WTC11 (cell line): ENCODE results near the gene HS3ST1. TPM values are rescaled to one million over a fixed set of nuclear protein-coding genes. Genes with fewer than 3 reads are reported as not detected.

ENCODE experiments used
- ATAC-seq: fragments of 200-7000 bp; cut with Tn5 transposase; 2 replicates; pipeline ENCODE4 v1.10.0; 2021; ENCODE audit warnings: mild to moderate bottlenecking, moderate library complexity
- CTCF ChIA-PET: fragments of 300-600 bp; sonication (Branson Sonifier 250); formaldehyde crosslinking; loops from one replicate; lab custom pipeline; 2021; ENCODE audit warnings: antibody characterized with exemption; lab: Charles Lee
- POLR2A ChIA-PET: fragments of 350-600 bp; sonication (Branson Sonifier 250); formaldehyde crosslinking; loops from one replicate; lab custom pipeline; 2021; ENCODE audit warnings: antibody characterized with exemption; lab: Charles Lee
- DNase-seq: peaks from one replicate; pipeline ENCODE4 v3.0.0; 2021; ENCODE audit warnings: low spot score
- H3K27ac Mint-ChIP-seq: 2 replicates; pipeline ENCODE4 v1.8.0; 2021; ENCODE audit warnings: mixed read lengths
- H3K27me3 Mint-ChIP-seq: 2 replicates; pipeline ENCODE4 v1.8.0; 2021; ENCODE audit warnings: low read depth, mild to moderate bottlenecking, moderate library complexity, mixed read lengths
- H3K36me3 Mint-ChIP-seq: 2 replicates; pipeline ENCODE4 v1.8.0; 2021; ENCODE audit warnings: mixed read lengths
- H3K4me1 Mint-ChIP-seq: 2 replicates; pipeline ENCODE4 v1.8.0; 2022; ENCODE audit warnings: mixed read lengths
- H3K4me3 Mint-ChIP-seq: 2 replicates; pipeline ENCODE4 v1.8.0; 2021; ENCODE audit warnings: mild to moderate bottlenecking, moderate library complexity, mixed read lengths
- H3K9me3 Mint-ChIP-seq: 2 replicates; pipeline ENCODE4 v1.8.0; 2021; ENCODE audit warnings: mixed read lengths
- AFF4 ChIP-seq: sonication (generic); formaldehyde crosslinking; IDR thresholded peaks from 2 replicates; pipeline ENCODE4 v1.8.1; 2023; ENCODE audit warnings: mild to moderate bottlenecking, missing genetic modification reagents, borderline replicate concordance
- AR ChIP-seq: fragments of 250-450 bp; sonication (Bioruptor Pico); IDR thresholded peaks from 2 replicates; pipeline ENCODE4 v1.9.0; 2021; ENCODE audit warnings: mild to moderate bottlenecking
- ARID4B ChIP-seq: sonication (generic); formaldehyde crosslinking; IDR thresholded peaks from 2 replicates; pipeline ENCODE4 v1.8.0; 2023; ENCODE audit warnings: missing genetic modification reagents, mild to moderate bottlenecking, borderline replicate concordance
- ATF1 ChIP-seq: sonication (generic); formaldehyde crosslinking; IDR thresholded peaks from 2 replicates; pipeline ENCODE4 v1.8.1; 2023; ENCODE audit warnings: mild to moderate bottlenecking, moderate library complexity, missing genetic modification reagents
- CTCF ChIP-seq: fragments of 200-600 bp; IDR thresholded peaks from 2 replicates; pipeline ENCODE4 v1.8.0; 2022; ENCODE audit warnings: antibody characterized with exemption
- ELF4 ChIP-seq: sonication (generic); formaldehyde crosslinking; IDR thresholded peaks from 2 replicates; pipeline ENCODE4 v1.8.1; 2022; ENCODE audit warnings: low read depth, mild to moderate bottlenecking, moderate library complexity, missing genetic modification reagents
- ETV6 ChIP-seq: sonication (generic); formaldehyde crosslinking; IDR thresholded peaks from 2 replicates; pipeline ENCODE4 v1.8.1; 2022; ENCODE audit warnings: mild to moderate bottlenecking, missing genetic modification reagents
- HMGA2 ChIP-seq: fragments of 250-450 bp; sonication (Bioruptor Pico); IDR thresholded peaks from 2 replicates; pipeline ENCODE4 v1.4.0; 2021; ENCODE audit warnings: mild to moderate bottlenecking, moderate library complexity
- IRF1 ChIP-seq: sonication (generic); formaldehyde crosslinking; IDR thresholded peaks from 2 replicates; pipeline ENCODE4 v1.8.0; 2023; ENCODE audit warnings: missing genetic modification reagents
- IRF2 ChIP-seq: sonication (generic); formaldehyde crosslinking; IDR thresholded peaks from 2 replicates; pipeline ENCODE4 v1.8.0; 2022; ENCODE audit warnings: low read depth, missing genetic modification reagents, borderline replicate concordance
- MAX ChIP-seq: sonication (generic); formaldehyde crosslinking; IDR thresholded peaks from 2 replicates; pipeline ENCODE4 v1.8.0; 2022; ENCODE audit warnings: mild to moderate bottlenecking, missing genetic modification reagents
- NFYB ChIP-seq: sonication (generic); formaldehyde crosslinking; conservative IDR thresholded peaks from 2 replicates; pipeline ENCODE4 v1.8.0; 2022; ENCODE audit warnings: low read depth, missing genetic modification reagents
- NR2C2 ChIP-seq: sonication (generic); formaldehyde crosslinking; IDR thresholded peaks from 2 replicates; pipeline ENCODE4 v1.8.0; 2022; ENCODE audit warnings: mild to moderate bottlenecking, missing genetic modification reagents
- OVOL2 ChIP-seq: fragments of 250-450 bp; sonication (Bioruptor Pico); IDR thresholded peaks from 2 replicates; pipeline ENCODE4 v1.9.0; 2021; ENCODE audit warnings: mild to moderate bottlenecking, borderline replicate concordance
- SMAD3 ChIP-seq: sonication (generic); formaldehyde crosslinking; IDR thresholded peaks from 2 replicates; pipeline ENCODE4 v1.8.0; 2022; ENCODE audit warnings: missing genetic modification reagents, mild to moderate bottlenecking, borderline replicate concordance
- USF2 ChIP-seq: sonication (generic); formaldehyde crosslinking; IDR thresholded peaks from 2 replicates; pipeline ENCODE4 v1.8.1; 2023; ENCODE audit warnings: mild to moderate bottlenecking, missing genetic modification reagents, moderate library complexity
- ZNF263 ChIP-seq: sonication (generic); formaldehyde crosslinking; IDR thresholded peaks from 2 replicates; pipeline ENCODE4 v1.8.1; 2022; ENCODE audit warnings: low read depth, mild to moderate bottlenecking, moderate library complexity, missing genetic modification reagents
- ZNF317 ChIP-seq: sonication (generic); formaldehyde crosslinking; IDR thresholded peaks from 2 replicates; pipeline ENCODE4 v1.8.1; 2023; ENCODE audit warnings: low read depth, mild to moderate bottlenecking, moderate library complexity, missing genetic modification reagents, borderline replicate concordance
- ZNF671 ChIP-seq: fragments of 250-450 bp; sonication (Bioruptor Pico); IDR thresholded peaks from 2 replicates; pipeline ENCODE4 v1.8.0; 2021; ENCODE audit warnings: mild to moderate bottlenecking
- total RNA-seq: library from RNA; stranded (reverse); gene quantifications from 3 replicates; pipeline ENCODE4 v1.2.3, GENCODE V29; 2021

The HS3ST1 gene
- total RNA-seq, 1 experiment from 2014 or later = 0.52 TPM

GRCh38 chr4:11376146-11376545 is 52.5 kb downstream of the HS3ST1 start:
- CTCF ChIA-PET = no interaction called here
- DNase-seq = no peak
- no peak overlapping the region for H3K27ac Mint-ChIP-seq
- no peak for ATAC-seq
- 0 out of 2 replicates have a peak, but pooled peaks cover 2% of the 10 kb centered on the region for H3K27me3 Mint-ChIP-seq
- TF ChIP-seq SMAD3 (CRISPR knock-in tag) (no peak), IRF1 (CRISPR knock-in tag) (no peak), ATF1 (no peak), CTCF (no peak), ETV6 (CRISPR knock-in tag) (no peak), IRF2 (no peak), MAX (CRISPR knock-in tag) (no peak)
- H3K9me3 Mint-ChIP-seq = peaks cover 41% of the 10 kb centered on the region
- no peaks in the 10 kb centered on the region for H3K4me1 Mint-ChIP-seq
- POLR2A ChIA-PET = no interaction called here
- peaks cover 16% of the 10 kb centered on the region for H3K36me3 Mint-ChIP-seq
- no peak overlapping the region for H3K4me3 Mint-ChIP-seq

- Mint-ChIP-seq H3K36me3 (peaks cover 28% of the 10 kb centered on the region), H3K27ac (no peak overlapping the region), H3K9me3 (peaks cover 38% of the 10 kb centered on the region), H3K27me3 (peaks cover 8% of the 10 kb centered on the region; the same call in 1 of the 2 replicates), H3K4me3 (no peak overlapping the region), H3K4me1 (no peaks in the 10 kb centered on the region)
- ATAC-seq (no peak), DNase-seq (no peak)
- CTCF ChIA-PET = no interaction called here
- POLR2A ChIA-PET = no interaction called here
- TF ChIP-seq AR (CRISPR knock-in tag) = no peak
- TF ChIP-seq NFYB = no peak
- TF ChIP-seq ZNF317 = no peak
- TF ChIP-seq OVOL2 = no peak
- no peak for TF ChIP-seq AFF4 (CRISPR knock-in tag)
- no peak for TF ChIP-seq USF2 (CRISPR knock-in tag)
- no peak for TF ChIP-seq HMGA2
- no peak for TF ChIP-seq ELF4 (CRISPR knock-in tag)
- TF ChIP-seq IRF2 = no peak
- no peak for TF ChIP-seq ZNF671 (CRISPR knock-in tag)
- TF ChIP-seq ARID4B = no peak
- no peak for TF ChIP-seq NR2C2 (CRISPR knock-in tag)
- TF ChIP-seq ZNF263 (CRISPR knock-in tag) = no peak
Observed at GRCh38 chr4:11368701-11369115, 60.0 kb downstream of the HS3ST1 start.
